Liver (tissue), 9 donors: ENCODE results near the gene GRK2. TPM values are rescaled to one million over a fixed set of nuclear protein-coding genes. Genes with fewer than 3 reads are reported as not detected.

Experiments used
- DNase-seq: peaks from one replicate; pipeline ENCODE4 v3.0.0-alpha.2; 2017; ENCODE audit warnings: low spot score
- H3K27ac ChIP-seq, 2 donors: one replicate each; pipeline ENCODE4 v1.7.0; 2013; ENCODE audit warnings: inconsistent platforms in 2 of 2, low read length in 2 of 2, control low read depth in 1 of 2, low read depth in 1 of 2, mild to moderate bottlenecking in 1 of 2
- H3K27me3 ChIP-seq, 4 donors: one replicate each; pipeline versions ENCODE4 v1.6.1 to v1.7.0; 2013; ENCODE audit warnings: low read length in 3 of 4, inconsistent platforms in 1 of 4, mild to moderate bottlenecking in 1 of 4, moderate library complexity in 1 of 4; ENCODE audit not compliant: control insufficient read depth in 4 of 4, insufficient read depth in 4 of 4
- H3K36me3 ChIP-seq, 4 donors: one replicate each; pipeline versions ENCODE4 v1.6.1 to v1.7.0; 2013; ENCODE audit warnings: low read length in 3 of 4, mild to moderate bottlenecking in 3 of 4, low read depth in 1 of 4, moderate library complexity in 1 of 4; ENCODE audit not compliant: control insufficient read depth in 4 of 4, insufficient read depth in 3 of 4
- H3K4me1 ChIP-seq, 4 donors: one replicate each; pipeline versions ENCODE4 v1.6.1 to v1.7.0; 2013; ENCODE audit warnings: low read length in 3 of 4, mild to moderate bottlenecking in 3 of 4, moderate library complexity in 1 of 4; ENCODE audit not compliant: control insufficient read depth in 4 of 4, insufficient read depth in 4 of 4
- H3K4me3 ChIP-seq, 3 donors: one replicate each; pipeline versions ENCODE4 v1.6.1 to v1.7.0; 2013; ENCODE audit warnings: low read length in 3 of 3, control low read depth in 1 of 3, low read depth in 1 of 3, mild to moderate bottlenecking in 1 of 3
- H3K9ac ChIP-seq, 2 donors: one replicate each; pipeline ENCODE4 v1.7.0; 2013; ENCODE audit warnings: low read length in 2 of 2, mild to moderate bottlenecking in 2 of 2, moderate library complexity in 2 of 2, control low read depth in 1 of 2, low read depth in 1 of 2
- H3K9me3 ChIP-seq, 4 donors: one replicate each; pipeline versions ENCODE4 v1.6.1 to v1.7.0; 2013; ENCODE audit warnings: low read length in 3 of 4; ENCODE audit not compliant: control insufficient read depth in 4 of 4
- FOXA2 ChIP-seq: IDR thresholded peaks from 2 replicates; pipeline ENCODE4 v1.6.1; 2016; ENCODE audit warnings: antibody characterized with exemption
- GABPA ChIP-seq, 2 donors: IDR thresholded peaks in 1 of 2; conservative IDR thresholded peaks in 1 of 2; 2 replicates each; pipeline ENCODE4 v1.6.1; 2016; ENCODE audit warnings: antibody characterized with exemption in 2 of 2, mild to moderate bottlenecking in 1 of 2, moderate library complexity in 1 of 2
- HNF4A ChIP-seq, 2 donors: conservative IDR thresholded peaks; 2 replicates each; pipeline ENCODE4 v1.6.1; 2016; ENCODE audit warnings: antibody characterized with exemption in 2 of 2, mild to moderate bottlenecking in 2 of 2
- HNF4G ChIP-seq: IDR thresholded peaks from 2 replicates; pipeline ENCODE4 v1.6.1; 2016; ENCODE audit warnings: antibody characterized with exemption
- NR2F2 ChIP-seq: IDR thresholded peaks from 2 replicates; pipeline ENCODE4 v1.6.1; 2016; ENCODE audit warnings: antibody characterized with exemption
- RXRA ChIP-seq, 2 donors: IDR thresholded peaks; 2 replicates each; pipeline ENCODE4 v1.6.1; 2017 to 2018; ENCODE audit warnings: antibody characterized with exemption in 2 of 2, mild to moderate bottlenecking in 1 of 2
- SP1 ChIP-seq: IDR thresholded peaks from 2 replicates; pipeline ENCODE4 v1.6.1; 2018; ENCODE audit warnings: antibody characterized with exemption, mild to moderate bottlenecking
- YY1 ChIP-seq: IDR thresholded peaks from 2 replicates; pipeline ENCODE4 v1.6.1; 2016; ENCODE audit warnings: antibody characterized with exemption, mild to moderate bottlenecking
- WGBS: extraction: QIAGEN DNeasy Blood & Tissue Kit; methylation state at CpG from one replicate; pipeline ENCODE4 v1.1.7; 2013; 5-methylcytosine and 5-hydroxymethylcytosine counted together
- polyA plus RNA-seq, 2 donors: library from polyadenylated mRNA; stranded (reverse) in 1 of 2; unstranded in 1 of 2; fragments of 200-250 nt in 1 of 2; fragments of >200 nt in 1 of 2; fragmentation: Nextera tagmentation in 1 of 2; extraction: Ambion mirVana in 1 of 2; gene quantifications; one replicate each; pipeline versions ENCODE4 v1.2.1 to v1.2.3, GENCODE V29; 2013 to 2015
- total RNA-seq, 2 donors: library from RNA; depleted of rRNA; stranded (reverse); fragments of >200 nt; gene quantifications; one replicate each; pipeline ENCODE4 v1.2.3, GENCODE V29; 2014
- TF ChIP-seq, protein P1 (sequence below): IDR thresholded peaks from 2 replicates; pipeline ENCODE4 v1.6.1; 2016; ENCODE audit warnings: antibody characterized with exemption
- TF ChIP-seq, protein P2 (sequence below): fragments of 150-350 bp; IDR thresholded peaks from 2 replicates; pipeline ENCODE4 v1.5.1; 2017; ENCODE audit warnings: improper control_type of control experiment, low read depth, low read length; ENCODE audit not compliant: missing input control
- TF ChIP-seq, protein P3 (sequence below): IDR thresholded peaks from 2 replicates; pipeline ENCODE4 v1.6.1; 2016; ENCODE audit warnings: antibody characterized with exemption, mild to moderate bottlenecking
- TF ChIP-seq, protein P4 (sequence below): IDR thresholded peaks from 2 replicates; pipeline ENCODE4 v1.6.1; 2016; ENCODE audit warnings: antibody characterized with exemption
- donor health status: healthy.
- donor health status: healthy.
- donor health status: healthy.
- donor health status: healthy.
- donor health status: healthy.

The GRK2 gene
- total and polyA plus RNA-seq, 4 donors, result 13.4 to 41.4 (median 31.7) TPM

DNA sequence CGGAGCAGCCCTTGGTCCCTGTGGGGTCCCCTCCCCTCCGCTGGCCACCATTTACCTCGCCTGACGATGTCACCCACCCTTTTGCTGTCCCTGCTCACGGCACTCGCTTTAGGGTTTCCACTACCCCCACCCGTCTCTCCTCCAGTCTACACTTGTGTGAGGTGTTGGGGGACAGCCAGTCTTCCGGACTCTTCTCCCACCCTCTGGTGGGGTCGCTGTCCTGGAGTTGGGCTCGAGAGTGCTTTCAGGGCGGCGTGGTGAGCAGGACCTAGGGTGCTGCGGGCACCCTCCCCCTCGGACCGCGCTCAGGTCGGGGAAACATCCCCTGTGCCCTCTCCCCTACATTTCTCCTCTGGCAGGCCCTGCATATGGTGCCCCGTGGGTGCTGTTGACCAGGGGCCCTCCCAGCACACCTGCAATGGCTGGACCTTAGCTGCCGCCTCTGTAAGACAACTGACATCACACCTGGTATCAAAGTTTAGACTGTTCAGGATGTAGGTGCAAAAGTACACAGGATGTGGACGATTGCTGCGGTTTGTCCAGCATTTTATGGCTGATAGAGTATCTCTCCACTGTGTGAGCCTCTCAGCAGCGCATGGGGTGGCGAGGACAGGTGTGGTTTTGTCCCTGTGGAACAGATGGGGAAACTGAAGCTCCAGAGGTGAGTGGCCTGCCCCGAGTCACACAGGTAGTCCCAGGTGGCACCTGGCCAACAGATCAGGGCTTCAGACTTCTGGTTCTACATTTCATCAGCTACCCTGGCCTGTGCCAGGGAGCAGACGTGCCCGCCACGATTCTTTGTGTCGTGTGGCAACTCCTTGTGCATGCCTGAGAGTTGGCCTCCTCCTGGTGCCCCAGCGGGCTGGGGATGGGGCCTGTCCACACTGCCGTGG is 1.2 kb downstream of the GRK2 start:
- H3K9me3 ChIP-seq, result no peaks in the 10 kb centered on the region
- TF ChIP-seq FOXA2 (peak; percentile 16), NR2F2 (no peak), GABPA (IDR thresholded peaks at IDR 0.05 in 1 of 2, conservative IDR thresholded peaks at IDR 0.05 in 1 of 2) (peak in 1 of 2 donors; percentile 20), HNF4G (peak; percentile 14), HNF4A (conservative IDR thresholded peaks at IDR 0.05) (peak; percentile 80), SP1 (peak; percentile 46), YY1 (peak; percentile 26), RXRA (IDR thresholded peaks at IDR 0.05) (peak; percentile 38 to 47)
- TF ChIP-seq, protein P1, sequence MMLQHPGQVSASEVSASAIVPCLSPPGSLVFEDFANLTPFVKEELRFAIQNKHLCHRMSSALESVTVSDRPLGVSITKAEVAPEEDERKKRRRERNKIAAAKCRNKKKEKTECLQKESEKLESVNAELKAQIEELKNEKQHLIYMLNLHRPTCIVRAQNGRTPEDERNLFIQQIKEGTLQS, result no peak
- TF ChIP-seq, protein P2, sequence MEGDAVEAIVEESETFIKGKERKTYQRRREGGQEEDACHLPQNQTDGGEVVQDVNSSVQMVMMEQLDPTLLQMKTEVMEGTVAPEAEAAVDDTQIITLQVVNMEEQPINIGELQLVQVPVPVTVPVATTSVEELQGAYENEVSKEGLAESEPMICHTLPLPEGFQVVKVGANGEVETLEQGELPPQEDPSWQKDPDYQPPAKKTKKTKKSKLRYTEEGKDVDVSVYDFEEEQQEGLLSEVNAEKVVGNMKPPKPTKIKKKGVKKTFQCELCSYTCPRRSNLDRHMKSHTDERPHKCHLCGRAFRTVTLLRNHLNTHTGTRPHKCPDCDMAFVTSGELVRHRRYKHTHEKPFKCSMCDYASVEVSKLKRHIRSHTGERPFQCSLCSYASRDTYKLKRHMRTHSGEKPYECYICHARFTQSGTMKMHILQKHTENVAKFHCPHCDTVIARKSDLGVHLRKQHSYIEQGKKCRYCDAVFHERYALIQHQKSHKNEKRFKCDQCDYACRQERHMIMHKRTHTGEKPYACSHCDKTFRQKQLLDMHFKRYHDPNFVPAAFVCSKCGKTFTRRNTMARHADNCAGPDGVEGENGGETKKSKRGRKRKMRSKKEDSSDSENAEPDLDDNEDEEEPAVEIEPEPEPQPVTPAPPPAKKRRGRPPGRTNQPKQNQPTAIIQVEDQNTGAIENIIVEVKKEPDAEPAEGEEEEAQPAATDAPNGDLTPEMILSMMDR, result no peak
- TF ChIP-seq, protein P3, sequence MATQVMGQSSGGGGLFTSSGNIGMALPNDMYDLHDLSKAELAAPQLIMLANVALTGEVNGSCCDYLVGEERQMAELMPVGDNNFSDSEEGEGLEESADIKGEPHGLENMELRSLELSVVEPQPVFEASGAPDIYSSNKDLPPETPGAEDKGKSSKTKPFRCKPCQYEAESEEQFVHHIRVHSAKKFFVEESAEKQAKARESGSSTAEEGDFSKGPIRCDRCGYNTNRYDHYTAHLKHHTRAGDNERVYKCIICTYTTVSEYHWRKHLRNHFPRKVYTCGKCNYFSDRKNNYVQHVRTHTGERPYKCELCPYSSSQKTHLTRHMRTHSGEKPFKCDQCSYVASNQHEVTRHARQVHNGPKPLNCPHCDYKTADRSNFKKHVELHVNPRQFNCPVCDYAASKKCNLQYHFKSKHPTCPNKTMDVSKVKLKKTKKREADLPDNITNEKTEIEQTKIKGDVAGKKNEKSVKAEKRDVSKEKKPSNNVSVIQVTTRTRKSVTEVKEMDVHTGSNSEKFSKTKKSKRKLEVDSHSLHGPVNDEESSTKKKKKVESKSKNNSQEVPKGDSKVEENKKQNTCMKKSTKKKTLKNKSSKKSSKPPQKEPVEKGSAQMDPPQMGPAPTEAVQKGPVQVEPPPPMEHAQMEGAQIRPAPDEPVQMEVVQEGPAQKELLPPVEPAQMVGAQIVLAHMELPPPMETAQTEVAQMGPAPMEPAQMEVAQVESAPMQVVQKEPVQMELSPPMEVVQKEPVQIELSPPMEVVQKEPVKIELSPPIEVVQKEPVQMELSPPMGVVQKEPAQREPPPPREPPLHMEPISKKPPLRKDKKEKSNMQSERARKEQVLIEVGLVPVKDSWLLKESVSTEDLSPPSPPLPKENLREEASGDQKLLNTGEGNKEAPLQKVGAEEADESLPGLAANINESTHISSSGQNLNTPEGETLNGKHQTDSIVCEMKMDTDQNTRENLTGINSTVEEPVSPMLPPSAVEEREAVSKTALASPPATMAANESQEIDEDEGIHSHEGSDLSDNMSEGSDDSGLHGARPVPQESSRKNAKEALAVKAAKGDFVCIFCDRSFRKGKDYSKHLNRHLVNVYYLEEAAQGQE, result no peak
- TF ChIP-seq, protein P4, sequence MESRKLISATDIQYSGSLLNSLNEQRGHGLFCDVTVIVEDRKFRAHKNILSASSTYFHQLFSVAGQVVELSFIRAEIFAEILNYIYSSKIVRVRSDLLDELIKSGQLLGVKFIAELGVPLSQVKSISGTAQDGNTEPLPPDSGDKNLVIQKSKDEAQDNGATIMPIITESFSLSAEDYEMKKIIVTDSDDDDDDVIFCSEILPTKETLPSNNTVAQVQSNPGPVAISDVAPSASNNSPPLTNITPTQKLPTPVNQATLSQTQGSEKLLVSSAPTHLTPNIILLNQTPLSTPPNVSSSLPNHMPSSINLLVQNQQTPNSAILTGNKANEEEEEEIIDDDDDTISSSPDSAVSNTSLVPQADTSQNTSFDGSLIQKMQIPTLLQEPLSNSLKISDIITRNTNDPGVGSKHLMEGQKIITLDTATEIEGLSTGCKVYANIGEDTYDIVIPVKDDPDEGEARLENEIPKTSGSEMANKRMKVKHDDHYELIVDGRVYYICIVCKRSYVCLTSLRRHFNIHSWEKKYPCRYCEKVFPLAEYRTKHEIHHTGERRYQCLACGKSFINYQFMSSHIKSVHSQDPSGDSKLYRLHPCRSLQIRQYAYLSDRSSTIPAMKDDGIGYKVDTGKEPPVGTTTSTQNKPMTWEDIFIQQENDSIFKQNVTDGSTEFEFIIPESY, result no peak
- WGBS, result 11% methylated on average over 30 of the region's 30 CpGs
- H3K9ac ChIP-seq, result peak overlapping the region; percentile 73 to 77
- no peak for DNase-seq
- no peaks in the 10 kb centered on the region for H3K36me3 ChIP-seq
- no peaks in the 10 kb centered on the region for H3K27me3 ChIP-seq
- H3K4me3 ChIP-seq, result peak overlapping the region; percentile 59 to 79 (median 79)
- peak overlapping the region; percentile 84 to 85 for H3K27ac ChIP-seq
- H3K4me1 ChIP-seq, result peaks cover 12 to 72% (median 51%) of the 10 kb centered on the region in 4 donors
